ENCODE results near the gene NME1. TPM values are rescaled to one million over a fixed set of nuclear protein-coding genes. Genes with fewer than 3 reads are reported as not detected.

NME1 gene
- total RNA-seq, 1 donor from 2014 or later: 64.5 TPM

- DNase-seq (ENCODE audit: low read depth): no peak
These were observed 35.8 kb downstream of the NME1 start for GRCh38 chr17:51189162-51189561.

GRCh38 chr17:51189628-51190027 lies 36.3 kb downstream of the NME1 start:
- DNase-seq (ENCODE audit: low read depth): no peak

GRCh38 chr17:51191895-51192294 lies 38.5 kb downstream of the NME1 start:
- no peak for DNase-seq (ENCODE audit: low read depth)

- no peak for DNase-seq (ENCODE audit: low read depth)
These were observed 44.4 kb downstream of the NME1 start for GRCh38 chr17:51197754-51198153.

- DNase-seq (ENCODE audit: low read depth): no peak
These were observed 46.9 kb downstream of the NME1 start for GRCh38 chr17:51200295-51200694.

GRCh38 chr17:51200846-51201245 lies 47.5 kb downstream of the NME1 start:
- no peak for DNase-seq (ENCODE audit: low read depth)

GRCh38 chr17:51203838-51204237 lies 50.5 kb downstream of the NME1 start:
- no peak for DNase-seq (ENCODE audit: low read depth)

Other genes with a start within 250 kb of the NME1 start
- gene SPAG9, start 32.7 kb upstream of the NME1 start, total RNA-seq: 123 and 134 TPM in 2 replicates
- 542 and 1,134 TPM in 2 replicates for gene NME2, start 12.9 kb downstream of the NME1 start, total RNA-seq
- gene MBTD1, start 106.5 kb downstream of the NME1 start, total RNA-seq: 8.2 and 25.5 TPM in 2 replicates
- 37.2 and 46.9 TPM in 2 replicates for gene UTP18, start 107.0 kb downstream of the NME1 start, total RNA-seq

Measured in renal cortical epithelial cell (primary cell).